ENCODE results near the gene CYP4Z1. TPM values are rescaled to one million over a fixed set of nuclear protein-coding genes. Genes with fewer than 3 reads are reported as not detected.
"Not testable (repeated sequence)": the region's sequence is repeated elsewhere in the genome, so short reads cannot be mapped to it uniquely, and the experiment has no call there.

The CYP4Z1 gene
- total RNA-seq, 1 donor, result not detected

DNA sequence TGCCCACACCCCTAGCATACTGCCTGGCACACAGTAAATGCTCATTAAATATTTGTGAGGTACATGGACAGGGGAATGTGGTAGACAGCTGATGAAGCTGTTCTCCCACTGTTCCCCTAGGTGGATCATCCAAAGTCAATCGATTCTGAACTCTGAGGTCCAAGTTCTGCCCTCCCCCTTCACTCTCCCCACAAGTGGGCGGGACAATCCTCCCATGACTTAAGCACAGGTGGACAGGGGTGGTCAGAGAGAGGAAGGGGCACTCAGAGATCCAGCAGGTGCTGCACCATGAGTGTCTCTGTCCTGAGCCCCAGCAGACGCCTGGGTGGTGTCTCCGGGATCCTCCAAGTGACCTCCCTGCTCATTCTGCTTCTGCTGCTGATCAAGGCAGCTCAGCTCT is 70.2 kb downstream of the CYP4Z1 start, which contains the start of gene CYP4A22:
CYP4A22 (plus strand) TSS at position 244 of the 400 bp plus-strand sequence; CDS start at position 289, 45 bp downstream.
- TF ChIP-seq, protein P1, sequence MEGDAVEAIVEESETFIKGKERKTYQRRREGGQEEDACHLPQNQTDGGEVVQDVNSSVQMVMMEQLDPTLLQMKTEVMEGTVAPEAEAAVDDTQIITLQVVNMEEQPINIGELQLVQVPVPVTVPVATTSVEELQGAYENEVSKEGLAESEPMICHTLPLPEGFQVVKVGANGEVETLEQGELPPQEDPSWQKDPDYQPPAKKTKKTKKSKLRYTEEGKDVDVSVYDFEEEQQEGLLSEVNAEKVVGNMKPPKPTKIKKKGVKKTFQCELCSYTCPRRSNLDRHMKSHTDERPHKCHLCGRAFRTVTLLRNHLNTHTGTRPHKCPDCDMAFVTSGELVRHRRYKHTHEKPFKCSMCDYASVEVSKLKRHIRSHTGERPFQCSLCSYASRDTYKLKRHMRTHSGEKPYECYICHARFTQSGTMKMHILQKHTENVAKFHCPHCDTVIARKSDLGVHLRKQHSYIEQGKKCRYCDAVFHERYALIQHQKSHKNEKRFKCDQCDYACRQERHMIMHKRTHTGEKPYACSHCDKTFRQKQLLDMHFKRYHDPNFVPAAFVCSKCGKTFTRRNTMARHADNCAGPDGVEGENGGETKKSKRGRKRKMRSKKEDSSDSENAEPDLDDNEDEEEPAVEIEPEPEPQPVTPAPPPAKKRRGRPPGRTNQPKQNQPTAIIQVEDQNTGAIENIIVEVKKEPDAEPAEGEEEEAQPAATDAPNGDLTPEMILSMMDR (IDR thresholded peaks at IDR 0.05; ENCODE audit: insufficient read depth, low read length), result no peak
- H3K4me3 ChIP-seq (ENCODE audit: low read depth, low read length), result no peak within 1 kb of the TSS
- DNase-seq (ENCODE audit: low read depth), result no peak

DNA sequence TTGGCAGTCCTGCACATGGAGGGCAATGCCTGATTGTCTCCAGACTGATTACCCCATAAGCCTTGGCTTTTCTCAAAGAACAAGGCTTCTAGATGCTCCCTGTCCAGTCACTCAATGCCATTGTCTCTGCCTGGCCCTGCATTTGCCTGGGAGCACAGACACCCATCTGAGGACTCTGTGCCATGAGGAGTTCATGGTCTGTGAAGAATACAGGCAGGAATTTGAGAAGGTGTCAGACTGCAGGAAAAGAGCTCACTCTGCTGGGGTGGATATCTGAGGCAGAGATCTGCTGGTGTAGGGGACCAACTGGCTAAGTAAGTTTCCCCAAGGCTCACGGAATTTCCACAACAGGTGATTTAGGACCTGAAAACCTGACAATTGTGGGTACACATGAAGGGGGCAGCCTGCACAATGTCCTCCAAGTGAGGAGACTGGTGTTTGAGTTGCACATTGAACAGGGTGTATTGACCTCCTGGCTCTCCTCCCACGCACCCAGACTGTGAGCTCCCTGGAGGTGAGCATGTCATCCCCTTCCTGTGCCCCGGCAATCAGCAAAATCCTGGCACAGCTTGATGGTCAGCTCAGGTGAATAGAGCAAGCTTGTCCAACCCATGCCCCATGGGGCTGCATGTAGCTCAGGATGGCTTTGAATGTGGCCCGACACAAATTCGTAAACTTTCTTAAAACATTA is 71.0 kb downstream of the CYP4Z1 start:
- TF ChIP-seq, protein P1 (IDR thresholded peaks at IDR 0.05; ENCODE audit: insufficient read depth, low read length), result no peak
- H3K4me3 ChIP-seq (ENCODE audit: low read depth, low read length), result no peak overlapping the region
- DNase-seq (ENCODE audit: low read depth), result no peak

DNA sequence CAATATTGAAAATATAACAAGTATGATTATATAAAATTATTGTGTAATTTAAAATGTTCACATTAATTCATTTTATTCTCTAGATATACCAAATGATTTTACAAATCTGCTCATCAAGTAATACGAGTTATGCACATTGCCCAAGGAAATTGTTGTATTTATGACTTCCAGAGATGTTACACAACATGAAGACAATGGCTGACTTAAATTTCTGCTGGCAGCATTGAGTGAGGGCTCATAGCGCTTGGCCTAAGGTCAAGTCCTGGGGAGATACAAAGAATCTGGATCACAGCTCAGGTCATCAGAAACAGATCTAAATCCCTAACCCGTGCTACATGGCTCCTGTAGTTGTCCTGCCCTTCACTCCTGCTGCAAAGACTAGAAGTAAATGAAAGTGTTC is 73.3 kb downstream of the CYP4Z1 start:
- not testable (repeated sequence) for H3K4me3 ChIP-seq (ENCODE audit: low read depth, low read length); DNase-seq (ENCODE audit: low read depth)

DNA sequence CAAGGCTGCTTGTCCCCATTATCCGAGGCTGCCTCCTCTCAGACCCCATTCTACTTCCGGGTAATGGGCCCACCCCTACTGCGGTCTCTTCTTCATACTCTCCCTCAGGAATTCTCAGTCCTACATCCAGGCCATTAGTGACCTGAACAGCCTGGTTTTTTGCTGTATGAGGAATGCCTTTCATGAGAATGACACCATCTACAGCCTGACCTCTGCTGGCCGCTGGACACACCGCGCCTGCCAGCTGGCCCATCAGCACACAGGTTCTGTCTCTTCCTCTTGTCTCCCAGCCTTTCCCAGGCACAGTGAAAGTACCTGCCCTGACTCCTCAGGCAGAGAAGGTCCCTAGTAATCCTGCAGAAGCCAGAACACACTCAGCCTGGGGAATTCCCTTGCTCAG is 76.6 kb downstream of the CYP4Z1 start:
- H3K4me3 ChIP-seq (ENCODE audit: low read depth, low read length); DNase-seq (ENCODE audit: low read depth): not testable (repeated sequence)
- TF ChIP-seq, protein P1 (IDR thresholded peaks at IDR 0.05; ENCODE audit: insufficient read depth, low read length), result peak; percentile 4

DNA sequence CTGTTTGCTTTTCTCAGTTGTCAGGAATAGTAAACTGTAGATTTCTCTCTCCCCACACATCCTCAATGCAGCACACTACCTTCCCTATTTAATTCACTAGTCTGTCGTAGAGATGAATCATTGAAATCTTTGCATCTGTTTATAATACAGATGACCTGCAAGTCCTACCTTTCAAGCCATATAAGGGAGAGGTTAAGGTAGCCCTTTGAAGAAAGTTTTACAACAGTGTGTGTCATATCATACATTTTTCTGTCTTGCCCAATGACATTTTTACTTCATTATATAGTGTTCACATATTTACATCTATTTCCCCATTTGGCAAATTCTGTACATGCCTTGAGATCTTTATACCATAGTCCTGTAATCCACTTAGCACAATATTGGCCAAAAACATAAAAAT is 79.5 kb downstream of the CYP4Z1 start:
- not testable (repeated sequence) for H3K4me3 ChIP-seq (ENCODE audit: low read depth, low read length); DNase-seq (ENCODE audit: low read depth)

DNA sequence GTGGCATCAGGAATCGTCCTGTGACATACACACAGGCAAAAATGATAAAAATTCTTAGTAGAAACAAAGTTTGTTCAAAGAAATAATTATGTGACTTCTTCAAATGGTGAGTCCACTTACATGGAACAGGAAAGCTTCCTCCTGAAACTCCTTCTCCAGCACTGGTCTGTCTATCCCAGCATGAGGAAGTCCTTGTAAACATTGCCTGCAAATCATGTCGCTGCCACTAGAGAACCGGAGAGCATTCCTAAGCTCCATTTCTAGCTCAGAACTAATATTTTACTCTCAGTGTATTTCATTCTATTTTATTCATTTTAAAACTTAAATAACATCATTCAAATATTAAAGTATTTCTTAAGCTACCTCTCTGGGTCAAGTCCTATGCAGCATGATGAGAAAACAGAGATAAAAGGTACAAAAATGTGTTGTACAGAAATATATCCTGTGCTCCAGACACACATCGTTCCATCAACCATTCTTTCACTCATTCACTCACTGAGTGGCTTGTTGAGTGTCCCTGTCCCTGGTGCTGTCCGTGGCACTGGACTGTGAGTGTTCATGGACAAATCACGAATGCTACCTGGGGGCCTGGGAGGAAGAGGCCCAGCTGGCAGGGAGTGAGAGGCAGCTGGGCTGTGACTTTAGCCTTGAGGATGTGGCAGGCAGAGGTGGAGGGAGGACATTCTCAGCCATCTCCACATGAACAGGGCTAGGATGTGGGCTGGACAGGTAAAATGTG is 80.2 kb downstream of the CYP4Z1 start:
- no peak for DNase-seq (ENCODE audit: low read depth)
- TF ChIP-seq, protein P1 (IDR thresholded peaks at IDR 0.05; ENCODE audit: insufficient read depth, low read length), result no peak
- no peak overlapping the region for H3K4me3 ChIP-seq (ENCODE audit: low read depth, low read length)

DNA sequence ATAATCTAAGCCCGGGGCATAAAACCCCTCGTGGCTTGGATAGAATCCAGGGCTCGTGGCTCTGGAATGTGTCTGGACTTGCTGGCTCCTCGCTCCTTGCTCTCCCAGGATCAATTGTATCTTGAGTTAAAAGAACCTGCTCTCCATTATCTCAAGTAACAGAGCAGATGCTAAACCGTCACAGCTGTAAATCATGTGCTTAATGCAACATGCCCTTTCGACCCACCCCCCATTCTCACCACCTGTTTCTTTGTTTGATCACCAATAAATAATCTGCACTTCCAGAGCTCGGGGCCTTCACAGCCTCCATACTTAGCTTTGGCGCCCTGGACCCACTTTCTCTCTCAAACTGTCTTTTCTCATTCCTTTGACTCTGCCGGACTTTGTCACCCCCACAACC is 82.1 kb downstream of the CYP4Z1 start:
- not testable (repeated sequence) for H3K4me3 ChIP-seq (ENCODE audit: low read depth, low read length); DNase-seq (ENCODE audit: low read depth)

DNA sequence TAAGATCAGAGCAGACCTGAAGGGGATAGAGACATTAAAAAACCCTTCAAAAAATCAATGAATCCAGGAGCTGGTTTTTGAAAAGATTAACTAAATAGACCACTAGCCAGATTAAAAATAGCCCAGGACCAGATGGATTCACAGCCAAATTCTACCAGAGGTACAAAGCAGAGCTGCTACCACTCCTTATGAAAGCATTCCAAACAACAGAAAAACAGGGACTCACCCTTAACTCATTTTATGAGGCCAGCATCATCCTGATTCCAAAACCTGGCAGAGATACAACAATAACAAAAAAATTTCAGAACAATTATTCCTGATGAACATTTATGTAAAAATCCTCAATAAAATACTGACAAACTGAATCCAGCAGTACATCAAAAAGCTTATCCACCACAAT is 89.4 kb downstream of the CYP4Z1 start:
- DNase-seq (ENCODE audit: low read depth); H3K4me3 ChIP-seq (ENCODE audit: low read depth, low read length): not testable (repeated sequence)

DNA sequence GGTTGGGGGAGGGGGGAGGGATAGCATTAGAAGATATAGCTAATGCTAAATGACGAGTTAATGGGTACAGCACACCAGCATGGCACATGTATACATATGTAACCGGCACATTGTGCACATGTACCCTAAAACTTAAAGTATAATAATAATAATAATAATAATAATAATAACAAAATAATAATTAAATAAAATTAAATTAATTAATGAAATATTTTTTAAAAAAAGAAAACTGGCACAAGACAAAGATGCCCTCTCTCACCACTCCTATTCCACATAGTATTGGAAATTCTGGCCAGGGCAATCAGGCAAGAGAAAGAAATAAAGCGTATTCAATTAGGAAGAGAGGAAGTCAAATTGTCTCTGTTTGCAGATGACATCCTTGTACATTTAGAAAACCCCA is 90.9 kb downstream of the CYP4Z1 start:
- not testable (repeated sequence) for DNase-seq (ENCODE audit: low read depth); H3K4me3 ChIP-seq (ENCODE audit: low read depth, low read length)
